Liver (tissue), 9 donors: ENCODE measurements around the gene C6orf132. TPM values are rescaled to one million over a fixed set of nuclear protein-coding genes. Genes with fewer than 3 reads are reported as not detected.

Experiments used
- DNase-seq: peaks from one replicate; pipeline ENCODE4 v3.0.0-alpha.2; 2017; ENCODE audit warnings: low spot score
- H3K27ac ChIP-seq, 2 donors: one replicate each; pipeline ENCODE4 v1.7.0; 2013; ENCODE audit warnings: inconsistent platforms in 2 of 2, low read length in 2 of 2, control low read depth in 1 of 2, low read depth in 1 of 2, mild to moderate bottlenecking in 1 of 2
- H3K27me3 ChIP-seq, 4 donors: one replicate each; pipeline versions ENCODE4 v1.6.1 to v1.7.0; 2013; ENCODE audit warnings: low read length in 3 of 4, inconsistent platforms in 1 of 4, mild to moderate bottlenecking in 1 of 4, moderate library complexity in 1 of 4; ENCODE audit not compliant: control insufficient read depth in 4 of 4, insufficient read depth in 4 of 4
- H3K36me3 ChIP-seq, 4 donors: one replicate each; pipeline versions ENCODE4 v1.6.1 to v1.7.0; 2013; ENCODE audit warnings: low read length in 3 of 4, mild to moderate bottlenecking in 3 of 4, low read depth in 1 of 4, moderate library complexity in 1 of 4; ENCODE audit not compliant: control insufficient read depth in 4 of 4, insufficient read depth in 3 of 4
- H3K4me1 ChIP-seq, 4 donors: one replicate each; pipeline versions ENCODE4 v1.6.1 to v1.7.0; 2013; ENCODE audit warnings: low read length in 3 of 4, mild to moderate bottlenecking in 3 of 4, moderate library complexity in 1 of 4; ENCODE audit not compliant: control insufficient read depth in 4 of 4, insufficient read depth in 4 of 4
- H3K4me3 ChIP-seq, 3 donors: one replicate each; pipeline versions ENCODE4 v1.6.1 to v1.7.0; 2013; ENCODE audit warnings: low read length in 3 of 3, control low read depth in 1 of 3, low read depth in 1 of 3, mild to moderate bottlenecking in 1 of 3
- H3K9ac ChIP-seq, 2 donors: one replicate each; pipeline ENCODE4 v1.7.0; 2013; ENCODE audit warnings: low read length in 2 of 2, mild to moderate bottlenecking in 2 of 2, moderate library complexity in 2 of 2, control low read depth in 1 of 2, low read depth in 1 of 2
- H3K9me3 ChIP-seq, 4 donors: one replicate each; pipeline versions ENCODE4 v1.6.1 to v1.7.0; 2013; ENCODE audit warnings: low read length in 3 of 4; ENCODE audit not compliant: control insufficient read depth in 4 of 4
- ATF3 ChIP-seq: IDR thresholded peaks from 2 replicates; pipeline ENCODE4 v1.6.1; 2016; ENCODE audit warnings: antibody characterized with exemption
- CTCF ChIP-seq: fragments of 150-350 bp; IDR thresholded peaks from 2 replicates; pipeline ENCODE4 v1.5.1; 2017; ENCODE audit warnings: improper control_type of control experiment, low read depth, low read length; ENCODE audit not compliant: missing input control
- EGR1 ChIP-seq, 2 donors: IDR thresholded peaks; 2 replicates each; pipeline ENCODE4 v1.6.1; 2016 to 2018; ENCODE audit warnings: antibody characterized with exemption in 2 of 2, low read depth in 2 of 2
- FOXA2 ChIP-seq: IDR thresholded peaks from 2 replicates; pipeline ENCODE4 v1.6.1; 2016; ENCODE audit warnings: antibody characterized with exemption
- HNF4G ChIP-seq: IDR thresholded peaks from 2 replicates; pipeline ENCODE4 v1.6.1; 2016; ENCODE audit warnings: antibody characterized with exemption
- JUND ChIP-seq, 2 donors: IDR thresholded peaks; 2 replicates each; pipeline ENCODE4 v1.6.1; 2016; ENCODE audit warnings: antibody characterized with exemption in 2 of 2
- MAX ChIP-seq: IDR thresholded peaks from 2 replicates; pipeline ENCODE4 v1.6.1; 2016; ENCODE audit warnings: antibody characterized with exemption
- NR2F2 ChIP-seq: IDR thresholded peaks from 2 replicates; pipeline ENCODE4 v1.6.1; 2016; ENCODE audit warnings: antibody characterized with exemption
- RAD21 ChIP-seq, 2 donors: IDR thresholded peaks; 2 replicates each; pipeline ENCODE4 v1.6.1; 2016; ENCODE audit warnings: antibody characterized with exemption in 2 of 2, mild to moderate bottlenecking in 2 of 2
- SP1 ChIP-seq: IDR thresholded peaks from 2 replicates; pipeline ENCODE4 v1.6.1; 2018; ENCODE audit warnings: antibody characterized with exemption, mild to moderate bottlenecking
- TAF1 ChIP-seq: conservative IDR thresholded peaks from 2 replicates; pipeline ENCODE4 v1.6.1; 2016; ENCODE audit warnings: antibody characterized with exemption, mild to moderate bottlenecking
- YY1 ChIP-seq: IDR thresholded peaks from 2 replicates; pipeline ENCODE4 v1.6.1; 2016; ENCODE audit warnings: antibody characterized with exemption, mild to moderate bottlenecking
- ZBTB33 ChIP-seq: IDR thresholded peaks from 2 replicates; pipeline ENCODE4 v1.6.1; 2016; ENCODE audit warnings: antibody characterized with exemption
- WGBS: extraction: QIAGEN DNeasy Blood & Tissue Kit; methylation state at CpG from one replicate; pipeline ENCODE4 v1.1.7; 2013; 5-methylcytosine and 5-hydroxymethylcytosine counted together
- polyA plus RNA-seq, 2 donors: library from polyadenylated mRNA; stranded (reverse) in 1 of 2; unstranded in 1 of 2; fragments of 200-250 nt in 1 of 2; fragments of >200 nt in 1 of 2; fragmentation: Nextera tagmentation in 1 of 2; extraction: Ambion mirVana in 1 of 2; gene quantifications; one replicate each; pipeline versions ENCODE4 v1.2.1 to v1.2.3, GENCODE V29; 2013 to 2015
- total RNA-seq, 2 donors: library from RNA; depleted of rRNA; stranded (reverse); fragments of >200 nt; gene quantifications; one replicate each; pipeline ENCODE4 v1.2.3, GENCODE V29; 2014
- TF ChIP-seq, protein P1 (sequence below): IDR thresholded peaks from 2 replicates; pipeline ENCODE4 v1.6.1; 2016; ENCODE audit warnings: antibody characterized with exemption, mild to moderate bottlenecking
- donor health status: healthy.
- donor health status: healthy.
- donor health status: healthy.
- donor health status: healthy.
- donor health status: healthy.

C6orf132 gene
- total RNA-seq (under 1 TPM in 1 of 2 donors, not detected in 1; 0.25 TPM), polyA plus RNA-seq (under 1 TPM; 0.07 to 0.24 TPM)

DNA sequence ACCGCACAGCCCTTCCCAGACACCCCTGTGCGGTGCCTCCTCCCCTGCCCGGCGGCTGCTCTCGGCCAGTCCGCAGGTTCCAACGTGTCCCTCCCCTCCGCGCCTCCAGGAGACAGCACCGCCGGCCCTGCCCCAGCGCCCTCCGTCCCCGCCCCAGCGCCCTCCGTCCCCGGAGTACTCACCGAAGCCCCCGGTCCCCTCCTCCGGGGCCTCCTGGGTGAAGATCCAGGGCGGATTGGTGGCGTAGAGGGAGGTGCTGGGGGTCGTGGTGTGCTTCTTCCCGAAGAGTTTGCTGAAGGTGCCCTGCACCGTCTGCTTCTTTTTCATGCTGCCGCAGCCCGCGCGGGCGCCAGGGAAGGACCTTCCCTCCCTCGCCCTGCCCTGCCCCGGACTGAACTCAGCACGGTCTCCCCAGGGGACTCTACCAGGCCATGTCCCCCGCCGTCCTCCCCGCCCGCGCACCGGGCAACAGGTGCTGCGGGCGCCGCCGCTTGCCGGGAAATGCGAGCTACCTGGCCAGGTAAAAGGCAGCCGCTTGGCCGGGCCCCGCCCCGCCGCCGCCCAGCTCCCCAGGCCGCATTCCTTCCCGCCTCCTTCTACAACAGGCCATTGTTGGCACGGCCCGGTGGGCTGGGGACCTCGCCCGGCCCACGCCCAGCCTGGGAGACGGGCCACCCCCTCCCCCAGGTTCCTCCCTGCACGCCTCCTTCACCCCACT, at the start of gene C6orf132:
C6orf132 (minus strand) TSS at position 503 of the 718 bp plus-strand sequence; CDS start at position 327, 176 bp downstream.
- no peaks in the 10 kb centered on the region for H3K9me3 ChIP-seq
- WGBS, result 5% methylated on average over 60 of the region's 60 CpGs
- no peak for TF ChIP-seq YY1
- no peak for TF ChIP-seq MAX
- no peak for TF ChIP-seq CTCF
- TF ChIP-seq TAF1, result no peak
- no peak for TF ChIP-seq HNF4G
- TF ChIP-seq EGR1 (IDR thresholded peaks at IDR 0.05; ENCODE audit: low read depth in 2 of 2), result no peak
- no peak for TF ChIP-seq ZBTB33
- TF ChIP-seq ATF3, result no peak
- no peak for TF ChIP-seq FOXA2
- TF ChIP-seq SP1, result no peak
- no peak for TF ChIP-seq NR2F2
- TF ChIP-seq JUND (IDR thresholded peaks at IDR 0.05), result no peak
- no peak for TF ChIP-seq RAD21 (IDR thresholded peaks at IDR 0.05)
- TF ChIP-seq, protein P1, sequence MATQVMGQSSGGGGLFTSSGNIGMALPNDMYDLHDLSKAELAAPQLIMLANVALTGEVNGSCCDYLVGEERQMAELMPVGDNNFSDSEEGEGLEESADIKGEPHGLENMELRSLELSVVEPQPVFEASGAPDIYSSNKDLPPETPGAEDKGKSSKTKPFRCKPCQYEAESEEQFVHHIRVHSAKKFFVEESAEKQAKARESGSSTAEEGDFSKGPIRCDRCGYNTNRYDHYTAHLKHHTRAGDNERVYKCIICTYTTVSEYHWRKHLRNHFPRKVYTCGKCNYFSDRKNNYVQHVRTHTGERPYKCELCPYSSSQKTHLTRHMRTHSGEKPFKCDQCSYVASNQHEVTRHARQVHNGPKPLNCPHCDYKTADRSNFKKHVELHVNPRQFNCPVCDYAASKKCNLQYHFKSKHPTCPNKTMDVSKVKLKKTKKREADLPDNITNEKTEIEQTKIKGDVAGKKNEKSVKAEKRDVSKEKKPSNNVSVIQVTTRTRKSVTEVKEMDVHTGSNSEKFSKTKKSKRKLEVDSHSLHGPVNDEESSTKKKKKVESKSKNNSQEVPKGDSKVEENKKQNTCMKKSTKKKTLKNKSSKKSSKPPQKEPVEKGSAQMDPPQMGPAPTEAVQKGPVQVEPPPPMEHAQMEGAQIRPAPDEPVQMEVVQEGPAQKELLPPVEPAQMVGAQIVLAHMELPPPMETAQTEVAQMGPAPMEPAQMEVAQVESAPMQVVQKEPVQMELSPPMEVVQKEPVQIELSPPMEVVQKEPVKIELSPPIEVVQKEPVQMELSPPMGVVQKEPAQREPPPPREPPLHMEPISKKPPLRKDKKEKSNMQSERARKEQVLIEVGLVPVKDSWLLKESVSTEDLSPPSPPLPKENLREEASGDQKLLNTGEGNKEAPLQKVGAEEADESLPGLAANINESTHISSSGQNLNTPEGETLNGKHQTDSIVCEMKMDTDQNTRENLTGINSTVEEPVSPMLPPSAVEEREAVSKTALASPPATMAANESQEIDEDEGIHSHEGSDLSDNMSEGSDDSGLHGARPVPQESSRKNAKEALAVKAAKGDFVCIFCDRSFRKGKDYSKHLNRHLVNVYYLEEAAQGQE, result no peak
- no peak within 1 kb of the TSS for H3K27ac ChIP-seq
- H3K27me3 ChIP-seq, result peaks cover 0 to 2% (median 0%) of the 10 kb centered on the region in 4 donors
- H3K4me1 ChIP-seq, result peaks cover 2 to 10% (median 5%) of the 10 kb centered on the region in 4 donors
- no peaks in the 10 kb centered on the region for H3K36me3 ChIP-seq
- peak within 1 kb of the TSS in 1 of 3 donors; percentile 41 for H3K4me3 ChIP-seq
- H3K9ac ChIP-seq, result no peak within 1 kb of the TSS
- DNase-seq, result no peak
